T-helper 9 cell (primary cell): ENCODE results near the gene DPH5.

Experiments
- DNase-seq: peaks from one replicate; pipeline ENCODE4 v3.0.0-alpha.2; 2020

The DPH5 gene

GRCh38 chr1:101030881-101031280, 5.3 kb upstream of the DPH5 start:
- no peak for DNase-seq

- DNase-seq: no peak
Observed at GRCh38 chr1:101029184-101029583, 3.6 kb upstream of the DPH5 start.

- DNase-seq: no peak
Observed at GRCh38 chr1:101028466-101028865, 2.9 kb upstream of the DPH5 start.

- no peak for DNase-seq
Observed at GRCh38 chr1:101027194-101027772, 1.7 kb upstream of the DPH5 start.

GRCh38 chr1:101026430-101026788, 825 bp upstream of the DPH5 start:
- DNase-seq: no peak

- no peak for DNase-seq
Observed at GRCh38 chr1:101025283-101025656, 314 bp downstream of the DPH5 start.

- no peak for DNase-seq
Observed at GRCh38 chr1:101022294-101022693, 3.3 kb downstream of the DPH5 start.

GRCh38 chr1:101017448-101017847, 8.1 kb downstream of the DPH5 start:
- no peak for DNase-seq

- DNase-seq: no peak
Observed at GRCh38 chr1:101013776-101014175, 11.8 kb downstream of the DPH5 start.

- no peak for DNase-seq
Observed at GRCh38 chr1:101008229-101008834, 17.3 kb downstream of the DPH5 start.

GRCh38 chr1:101006553-101006952, 19.0 kb downstream of the DPH5 start:
- DNase-seq: no peak

GRCh38 chr1:101005871-101006270, 19.7 kb downstream of the DPH5 start:
- no peak for DNase-seq

- no peak for DNase-seq
Observed at GRCh38 chr1:101005183-101005582, 20.4 kb downstream of the DPH5 start.

- DNase-seq: no peak
Observed at GRCh38 chr1:101004670-101005069, 20.9 kb downstream of the DPH5 start.

- DNase-seq: no peak
Observed at GRCh38 chr1:101004061-101004460, 21.5 kb downstream of the DPH5 start.

- DNase-seq: no peak
Observed at GRCh38 chr1:101003012-101003650, 22.5 kb downstream of the DPH5 start.

- DNase-seq: no peak
Observed at GRCh38 chr1:101002551-101002950, 23.0 kb downstream of the DPH5 start.

GRCh38 chr1:101000131-101000873, 25.3 kb downstream of the DPH5 start:
- no peak for DNase-seq

GRCh38 chr1:100998426-100998825, 27.2 kb downstream of the DPH5 start:
- DNase-seq: no peak

- DNase-seq: no peak
Observed at GRCh38 chr1:100995198-100995988, 30.2 kb downstream of the DPH5 start.

GRCh38 chr1:100989306-100990077, 36.1 kb downstream of the DPH5 start:
- no peak for DNase-seq

GRCh38 chr1:100988121-100988520, 37.5 kb downstream of the DPH5 start:
- DNase-seq: no peak
